ENCODE measurements around the gene GABPB1. TPM values are rescaled to one million over a fixed set of nuclear protein-coding genes. Genes with fewer than 3 reads are reported as not detected.

The GABPB1 gene
- total RNA-seq, 3 donors from 2014 or later (not counting 1 experiment from before 2014, with no cell fraction given), result 20.8 to 30.8 (median 26.3) TPM

GRCh38 chr15:50318697-50319096, 36.3 kb downstream of the GABPB1 start:
- Mint-ChIP-seq H3K27ac (peak overlapping the region; percentile 69 to 89), H3K27me3 (ENCODE audit: low read depth in 2 of 2) (no peaks in the 10 kb centered on the region), H3K4me3 (peak overlapping the region; percentile 68), H3K4me1 (peaks cover 13 to 17% of the 10 kb centered on the region in 2 donors), H3K9me3 (no peaks in the 10 kb centered on the region), H3K36me3 (no peaks in the 10 kb centered on the region)
- H3K4me1 ChIP-seq (ENCODE audit: control insufficient read depth, insufficient read depth, low read length), result peaks cover 3% of the 10 kb centered on the region
- H3K9me3 ChIP-seq (ENCODE audit: control insufficient read depth, insufficient read depth, low read length), result no peaks in the 10 kb centered on the region
- intact Hi-C loops (cut with micrococcal nuclease), result no loop called here
- H3K27ac ChIP-seq (ENCODE audit: low read length), result no peak overlapping the region
- 33% methylated on average over 3 of the region's 4 CpGs for WGBS (ENCODE audit: insufficient coverage)
- DNase-seq (peak in 1 of 2 donors; percentile 10), ATAC-seq (peak in 2 of 3 donors; percentile 40 to 46)
- no peaks in the 10 kb centered on the region for H3K36me3 ChIP-seq (ENCODE audit: control insufficient read depth, insufficient read depth, low read length)
- no peak overlapping the region for H3K4me3 ChIP-seq (ENCODE audit: low read length)
- TF ChIP-seq CTCF (IDR thresholded peaks at IDR 0.05), result no peak
- no peaks in the 10 kb centered on the region for H3K27me3 ChIP-seq (ENCODE audit: control insufficient read depth, insufficient read depth, low read length)

- ATAC-seq, result peak; percentile 63 to 69 (median 65)
- peak in 1 of 2 donors; percentile 70 for DNase-seq
- H3K9me3 Mint-ChIP-seq, result no peaks in the 10 kb centered on the region
- Histone ChIP-seq H3K9me3 (ENCODE audit: control insufficient read depth, insufficient read depth, low read length) (no peaks in the 10 kb centered on the region), H3K36me3 (ENCODE audit: control insufficient read depth, insufficient read depth, low read length) (no peaks in the 10 kb centered on the region), H3K27me3 (ENCODE audit: control insufficient read depth, insufficient read depth, low read length) (no peaks in the 10 kb centered on the region), H3K4me1 (ENCODE audit: control insufficient read depth, insufficient read depth, low read length) (peaks cover 3% of the 10 kb centered on the region), H3K4me3 (ENCODE audit: low read length) (no peak overlapping the region), H3K27ac (ENCODE audit: low read length) (no peak overlapping the region)
- intact Hi-C loops (cut with micrococcal nuclease), result loop anchor here (1.0 kb wide), 1 partner anchor 134 kb away; the partner anchor contains the start of gene SLC27A2
- H3K4me1 Mint-ChIP-seq, result peaks cover 13 to 21% of the 10 kb centered on the region in 2 donors
- H3K27me3 Mint-ChIP-seq (ENCODE audit: low read depth in 2 of 2), result no peaks in the 10 kb centered on the region
- no peaks in the 10 kb centered on the region for H3K36me3 Mint-ChIP-seq
- peak; percentile 80 for TF ChIP-seq CTCF (IDR thresholded peaks at IDR 0.05)
- WGBS (ENCODE audit: insufficient coverage), result 94% methylated on average over 2 of the region's 4 CpGs
- H3K4me3 Mint-ChIP-seq, result no peak overlapping the region
- no peak overlapping the region for H3K27ac Mint-ChIP-seq
Measured at GRCh38 chr15:50315814-50316630, 39.0 kb downstream of the GABPB1 start.

GRCh38 chr15:50312636-50313035, 42.4 kb downstream of the GABPB1 start:
- peaks cover 0 to 6% of the 10 kb centered on the region in 2 donors for H3K9me3 Mint-ChIP-seq
- no peaks in the 10 kb centered on the region for H3K27me3 ChIP-seq (ENCODE audit: control insufficient read depth, insufficient read depth, low read length)
- no peak overlapping the region for H3K27ac ChIP-seq (ENCODE audit: low read length)
- H3K4me1 Mint-ChIP-seq, result peaks cover 0 to 5% of the 10 kb centered on the region in 2 donors
- intact Hi-C loops (cut with micrococcal nuclease), result no loop called here
- no peaks in the 10 kb centered on the region for H3K27me3 Mint-ChIP-seq (ENCODE audit: low read depth in 2 of 2)
- H3K36me3 ChIP-seq (ENCODE audit: control insufficient read depth, insufficient read depth, low read length), result peaks cover 9% of the 10 kb centered on the region
- H3K4me3 ChIP-seq (ENCODE audit: low read length), result no peak overlapping the region
- no peak overlapping the region for H3K27ac Mint-ChIP-seq
- no peak for TF ChIP-seq CTCF (IDR thresholded peaks at IDR 0.05)
- no peaks in the 10 kb centered on the region for H3K9me3 ChIP-seq (ENCODE audit: control insufficient read depth, insufficient read depth, low read length)
- H3K4me1 ChIP-seq (ENCODE audit: control insufficient read depth, insufficient read depth, low read length), result no peaks in the 10 kb centered on the region
- DNase-seq, result no peak
- H3K4me3 Mint-ChIP-seq, result no peak overlapping the region
- no CpG with 5 or more reads among the region's 2 CpGs for WGBS (ENCODE audit: insufficient coverage)
- H3K36me3 Mint-ChIP-seq, result peaks cover 10% of the 10 kb centered on the region
- ATAC-seq, result no peak

Data from natural killer cell (primary cell).